Embryonic facial prominence (tissue), 1 donor: ENCODE data around the gene ZNF383.
"Not testable (repeated sequence)": the region's sequence is repeated elsewhere in the genome, so short reads cannot be mapped to it uniquely, and the experiment has no call there.

Source experiments
- DNase-seq: peaks from one replicate; pipeline ENCODE4 v3.0.0-alpha.2; 2016; ENCODE audit errors: extremely low spot score

ZNF383 gene

GRCh38 chr19:37217775-37218591 lies at the start of gene ZNF383:
TSS of gene ZNF383 (plus strand) at chr19:37218214. CDS start at chr19:37230454, 12,240 bp downstream.
- DNase-seq: peak; percentile 82

DNA sequence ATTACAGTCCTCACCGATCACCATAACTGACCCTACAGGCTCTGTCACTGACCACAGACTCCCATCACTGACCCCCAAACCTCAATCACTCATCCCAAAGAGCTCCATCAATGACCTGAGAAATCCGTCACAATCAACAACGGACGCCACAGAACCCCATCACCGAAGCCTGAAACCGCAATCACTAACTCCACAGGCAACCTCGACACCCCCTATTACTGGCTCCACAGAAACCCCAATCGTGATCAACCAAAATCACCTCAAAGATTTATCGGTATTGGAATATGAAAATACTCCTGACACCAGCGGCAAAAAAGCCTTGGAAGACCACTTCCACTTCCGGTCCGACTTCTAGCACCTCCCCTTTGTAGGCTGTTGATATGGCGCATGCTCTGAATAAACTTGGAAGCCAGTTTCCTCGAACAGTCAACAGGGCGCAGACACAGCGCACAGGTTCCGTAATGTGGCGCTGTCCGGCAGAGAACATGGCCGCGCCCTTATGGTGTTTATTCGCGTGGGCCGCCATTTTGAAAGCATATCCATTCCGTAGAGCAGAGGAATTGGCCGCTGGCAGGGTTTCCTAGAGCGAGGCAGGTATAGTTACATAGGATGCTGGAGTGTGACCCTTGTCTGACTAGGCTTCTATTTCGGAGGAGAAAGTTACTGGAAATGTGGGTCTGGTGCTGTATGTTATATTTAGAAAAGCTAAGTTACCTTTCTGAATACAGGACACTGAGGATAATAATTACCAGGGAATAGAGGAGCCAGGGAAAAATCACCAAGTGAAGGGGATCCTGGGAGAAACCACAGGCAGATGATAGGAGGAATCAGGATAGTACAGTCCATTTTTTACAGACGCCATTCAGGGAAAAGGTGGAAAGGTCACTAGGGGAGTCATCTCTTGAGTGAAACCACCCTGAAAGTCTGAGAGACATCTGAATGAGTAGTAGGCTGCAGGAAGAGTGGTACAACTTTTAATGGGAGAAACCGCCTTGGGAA lies 45.3 kb upstream of the ZNF383 start, which contains the start of gene ZNF585A:
Gene ZNF585A (minus strand): TSS at position 328 of the 999 bp plus-strand sequence. CDS start 2,785 bp downstream, outside the sequence.
- peak; percentile 95 for DNase-seq

DNA sequence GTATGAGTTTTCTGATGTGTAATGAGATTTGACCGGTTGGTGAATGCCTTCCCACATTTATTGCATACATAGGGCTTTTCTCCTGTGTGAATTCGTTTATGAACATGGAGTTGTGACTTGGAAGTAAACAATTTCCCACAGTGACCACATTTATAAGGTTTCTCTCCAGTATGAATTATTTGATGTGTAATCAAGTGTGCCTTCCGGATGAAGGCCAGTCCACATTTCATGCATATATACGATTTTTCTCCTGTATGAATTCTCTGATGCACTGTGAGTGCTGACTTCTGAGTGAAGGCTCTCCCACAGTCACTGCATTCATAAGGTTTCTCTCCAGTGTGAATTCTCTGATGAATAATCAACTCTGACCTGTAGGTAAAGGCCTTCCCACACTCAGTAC lies 31.9 kb upstream of the ZNF383 start:
- DNase-seq: not testable (repeated sequence)

DNA sequence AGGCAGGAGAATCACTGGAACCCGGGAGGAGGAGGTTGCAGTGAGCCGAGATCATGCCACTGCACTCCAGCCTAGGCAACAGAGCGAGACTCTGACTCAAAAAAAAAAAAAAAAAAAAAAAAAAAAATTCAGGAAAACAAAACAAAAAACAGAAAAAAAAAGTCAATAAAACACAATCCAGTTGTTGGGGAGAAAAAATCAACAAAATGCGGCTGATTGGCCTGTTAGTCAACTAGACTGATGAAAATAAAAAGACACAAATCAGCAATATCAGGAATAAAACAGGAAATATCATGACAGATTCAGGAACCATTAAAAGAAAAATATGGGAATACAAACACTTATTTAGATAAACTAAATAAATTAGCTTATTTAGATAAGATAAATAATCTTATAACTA lies 22.8 kb upstream of the ZNF383 start:
- DNase-seq: not testable (repeated sequence)

DNA sequence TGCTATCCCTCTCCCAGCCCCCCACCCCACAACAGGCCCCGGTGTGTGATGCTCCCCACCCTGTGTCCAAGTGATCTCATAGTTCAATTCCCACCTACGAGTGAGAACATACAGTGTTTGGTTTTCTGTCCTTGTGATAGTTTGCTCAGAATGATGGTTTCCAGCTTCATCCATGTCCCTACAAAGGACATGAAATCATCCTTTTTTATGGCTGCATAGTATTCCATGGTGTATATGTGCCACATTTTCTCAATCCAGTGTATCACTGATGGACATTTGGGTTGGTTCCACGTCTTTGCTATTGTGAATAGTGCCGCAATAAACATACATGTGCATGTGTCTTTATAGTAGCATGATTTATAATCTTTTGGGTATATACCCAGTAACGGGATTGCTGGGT lies 20.9 kb upstream of the ZNF383 start:
- DNase-seq: not testable (repeated sequence)

GRCh38 chr19:37197768-37198167 lies 20.2 kb upstream of the ZNF383 start:
- no peak for DNase-seq

DNA sequence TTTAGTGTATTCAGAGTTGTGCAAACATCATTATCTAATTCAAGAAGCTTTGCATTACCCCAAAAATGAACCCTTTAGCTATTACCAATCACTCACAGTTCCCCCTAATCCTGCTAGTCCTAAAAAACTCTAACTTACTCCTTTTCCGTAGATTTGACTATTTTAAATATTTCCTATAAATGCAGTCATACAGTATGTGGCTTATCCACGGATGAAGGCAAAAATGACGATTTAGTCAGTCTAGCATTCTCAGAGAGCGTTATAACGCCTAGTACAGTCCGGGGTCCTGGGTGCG lies 587 bp upstream of the ZNF383 start:
- no peak for DNase-seq

DNA sequence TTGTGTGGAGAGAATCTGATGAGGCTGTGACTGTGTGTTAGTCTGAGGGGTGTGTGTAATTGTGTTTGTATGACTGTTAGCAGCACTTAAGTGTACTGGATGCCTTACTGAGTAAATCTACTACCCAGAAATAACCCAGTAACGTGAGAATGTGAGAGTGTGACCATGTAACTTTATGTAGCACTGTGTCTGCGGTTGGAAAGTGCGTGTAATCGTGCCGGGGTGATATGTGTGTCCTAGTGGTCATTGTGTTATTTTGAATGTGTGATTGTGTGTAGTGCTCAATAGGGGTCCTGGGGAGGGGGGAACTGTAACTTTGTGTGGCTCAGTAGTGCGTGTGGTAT lies 550 bp downstream of the ZNF383 start:
- DNase-seq: no peak

GRCh38 chr19:37220383-37220782 lies 2.4 kb downstream of the ZNF383 start:
- DNase-seq: no peak

GRCh38 chr19:37221136-37221535 lies 3.1 kb downstream of the ZNF383 start:
- DNase-seq: no peak

DNA sequence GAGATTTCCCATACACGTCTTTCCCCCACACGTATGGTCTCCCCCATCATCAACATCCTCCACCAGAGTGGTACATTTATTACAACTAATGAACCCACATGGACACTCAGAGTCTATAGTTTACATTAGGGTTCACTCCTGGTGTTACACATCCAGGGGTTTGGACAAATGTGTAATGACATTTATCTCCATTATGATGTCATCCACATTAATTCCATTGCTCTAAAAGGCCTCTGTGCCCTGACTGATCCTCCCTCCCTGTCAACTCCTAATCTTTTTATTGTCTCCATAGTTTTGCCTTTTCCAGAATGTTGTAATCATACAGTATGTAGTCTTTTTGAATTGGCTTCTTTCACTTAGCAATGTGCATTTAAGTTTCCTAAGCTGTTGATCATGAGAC lies 8.2 kb downstream of the ZNF383 start:
- no peak for DNase-seq

DNA sequence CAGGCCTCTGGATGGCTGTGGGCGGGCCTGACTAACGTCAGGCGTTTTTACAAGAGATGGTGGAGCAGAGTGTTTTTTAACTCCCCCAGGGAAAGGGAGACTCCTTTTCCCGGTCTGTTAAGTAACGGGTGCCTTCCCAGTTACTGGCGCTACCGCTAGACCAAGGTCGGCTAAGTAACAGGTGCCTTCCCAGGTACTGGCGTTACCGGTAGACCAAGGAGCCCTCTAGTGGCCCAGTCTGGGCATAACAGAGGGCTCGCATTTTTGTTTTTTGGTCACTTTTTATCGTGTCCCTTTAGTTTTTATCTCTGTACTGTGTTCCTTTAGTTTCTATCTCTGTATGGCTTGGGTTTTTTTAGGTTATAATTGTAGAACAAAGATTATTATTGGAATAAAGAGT lies 10.0 kb downstream of the ZNF383 start:
- no peak for DNase-seq

GRCh38 chr19:37243206-37243632 lies 25.2 kb downstream of the ZNF383 start:
- no peak for DNase-seq

GRCh38 chr19:37251308-37252229 lies 33.6 kb downstream of the ZNF383 start:
- DNase-seq: peak; percentile 97

GRCh38 chr19:37263028-37263427 lies 45.0 kb downstream of the ZNF383 start:
- DNase-seq: not testable (repeated sequence)

- not testable (repeated sequence) for DNase-seq
These were observed 49.0 kb downstream of the ZNF383 start for GRCh38 chr19:37267005-37267404.

DNA sequence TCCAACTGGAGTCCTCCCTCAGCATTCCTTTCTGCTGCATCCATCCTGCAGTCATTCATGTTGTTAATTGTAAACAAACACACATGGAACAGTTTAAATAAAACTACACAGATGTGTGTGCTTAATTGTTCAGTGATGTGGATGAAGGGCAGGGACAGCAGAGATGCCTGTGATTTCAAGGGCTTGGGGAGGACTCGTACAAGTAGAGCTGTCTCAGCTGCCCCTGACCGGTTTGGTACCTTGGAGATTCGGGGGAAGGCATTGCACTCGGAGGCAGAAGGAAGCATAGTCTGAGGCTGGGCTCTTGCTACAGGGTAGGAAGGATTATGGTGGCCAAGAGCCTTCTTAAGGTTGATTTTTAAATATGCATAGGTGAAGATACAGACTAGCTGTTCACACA lies 49.7 kb downstream of the ZNF383 start:
- not testable (repeated sequence) for DNase-seq

DNA sequence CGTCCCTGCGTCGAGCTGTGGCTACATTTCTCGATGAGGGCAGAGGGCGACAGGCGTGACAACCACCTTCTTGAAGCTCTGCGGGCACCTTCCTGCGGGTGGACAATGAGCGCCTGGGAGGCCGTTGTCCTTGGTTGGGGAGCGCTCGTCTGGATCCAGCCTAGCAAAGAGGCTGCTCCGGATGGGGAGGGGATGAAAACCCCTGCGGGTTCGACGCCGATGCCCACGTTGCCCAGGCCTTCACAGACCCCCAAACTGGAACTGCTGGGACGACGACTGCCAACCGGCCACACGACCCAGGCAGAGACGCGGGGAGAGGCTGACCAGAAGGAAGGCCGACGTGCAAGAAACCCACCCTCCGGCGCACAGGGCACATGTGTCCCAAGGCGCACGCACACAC lies 62.6 kb downstream of the ZNF383 start:
- DNase-seq: not testable (repeated sequence)

GRCh38 chr19:37284020-37284419 lies 66.0 kb downstream of the ZNF383 start:
- DNase-seq: not testable (repeated sequence)

- not testable (repeated sequence) for DNase-seq
These were observed 71.2 kb downstream of the ZNF383 start for GRCh38 chr19:37289229-37289628.
